Lung (tissue), 12 donors: Measurements from ENCODE around the gene KIR2DL1. TPM values are rescaled to one million over a fixed set of nuclear protein-coding genes. Genes with fewer than 3 reads are reported as not detected.
"Not testable (repeated sequence)": the region's sequence is repeated elsewhere in the genome, so short reads cannot be mapped to it uniquely, and the experiment has no call there.

Experiments used
- ATAC-seq: fragments of 200-7000 bp; cut with Tn5 transposase; one replicate; pipeline ENCODE4 v1.9.1; 2020; ENCODE audit warnings: moderate number of reproducible peaks; ENCODE audit not compliant: insufficient read depth, low FRiP score
- DNase-seq, 3 donors: peaks; one replicate each; pipeline ENCODE4 v3.0.0-alpha.2; 2013 to 2017
- H3K27ac ChIP-seq, 2 donors: one replicate each; pipeline ENCODE4 v1.5.1; 2013; ENCODE audit warnings: mild to moderate bottlenecking in 2 of 2, moderate library complexity in 2 of 2, control low read depth in 1 of 2, inconsistent platforms in 1 of 2, low read depth in 1 of 2, low read length in 1 of 2
- H3K27me3 ChIP-seq, 3 donors: one replicate each; pipeline ENCODE4 v1.5.1; 2013; ENCODE audit warnings: low read length in 2 of 3; ENCODE audit not compliant: control insufficient read depth in 3 of 3, insufficient read depth in 3 of 3
- H3K36me3 ChIP-seq, 4 donors: one replicate each; pipeline ENCODE4 v1.5.1; 2013; ENCODE audit warnings: low read length in 4 of 4, mild to moderate bottlenecking in 1 of 4, moderate library complexity in 1 of 4; ENCODE audit not compliant: control insufficient read depth in 4 of 4, insufficient read depth in 4 of 4
- H3K4me1 ChIP-seq, 5 donors: one replicate each; pipeline ENCODE4 v1.5.1; 2013; ENCODE audit warnings: low read length in 5 of 5, mild to moderate bottlenecking in 2 of 5, moderate library complexity in 1 of 5; ENCODE audit not compliant: control insufficient read depth in 5 of 5, insufficient read depth in 5 of 5
- H3K4me3 ChIP-seq: one replicate; pipeline ENCODE4 v1.5.1; 2013; ENCODE audit warnings: mild to moderate bottlenecking, control low read depth, moderate library complexity
- H3K9ac ChIP-seq, 2 donors: one replicate each; pipeline ENCODE4 v1.5.1; 2013; ENCODE audit warnings: low read length in 2 of 2, control low read depth in 1 of 2; ENCODE audit not compliant: insufficient read depth in 1 of 2
- H3K9me3 ChIP-seq, 4 donors: one replicate each; pipeline ENCODE4 v1.5.1; 2013; ENCODE audit warnings: low read length in 3 of 4, mild to moderate bottlenecking in 1 of 4, moderate library complexity in 1 of 4; ENCODE audit not compliant: control insufficient read depth in 4 of 4, insufficient read depth in 3 of 4
- WGBS, 2 donors: extraction: QIAGEN DNeasy Blood & Tissue Kit; methylation state at CpG; one replicate each; pipeline ENCODE4 v1.1.7; 2013; 5-methylcytosine and 5-hydroxymethylcytosine counted together
- polyA plus RNA-seq, 2 donors: library from polyadenylated mRNA; stranded (reverse); fragments of 200-250 nt; gene quantifications; one replicate each; pipeline ENCODE4 v1.2.1, GENCODE V29; 2013
- total RNA-seq, 2 donors: library from RNA; depleted of rRNA in 1 of 2; stranded (reverse); fragments of >200 nt in 1 of 2; gene quantifications; one replicate each; pipeline ENCODE4 v1.2.1, GENCODE V29; 2014 to 2021
- TF ChIP-seq, protein P1 (sequence below): IDR thresholded peaks from 2 replicates; pipeline ENCODE4 v1.5.1; 2012; ENCODE audit warnings: mild to moderate bottlenecking; ENCODE audit errors: control extremely low read depth, extremely low read depth
- donor health status: control.
- donor health status: control.
- donor health status: Bipolar disorder and iron deficiency.
- donor health status: healthy.
- donor health status: DM: yes; HTN: yes; CAD: no.

Gene KIR2DL1
- total and polyA plus RNA-seq, 4 donors = 0.14 to 0.46 (median 0.16) TPM; not detected in 1

DNA sequence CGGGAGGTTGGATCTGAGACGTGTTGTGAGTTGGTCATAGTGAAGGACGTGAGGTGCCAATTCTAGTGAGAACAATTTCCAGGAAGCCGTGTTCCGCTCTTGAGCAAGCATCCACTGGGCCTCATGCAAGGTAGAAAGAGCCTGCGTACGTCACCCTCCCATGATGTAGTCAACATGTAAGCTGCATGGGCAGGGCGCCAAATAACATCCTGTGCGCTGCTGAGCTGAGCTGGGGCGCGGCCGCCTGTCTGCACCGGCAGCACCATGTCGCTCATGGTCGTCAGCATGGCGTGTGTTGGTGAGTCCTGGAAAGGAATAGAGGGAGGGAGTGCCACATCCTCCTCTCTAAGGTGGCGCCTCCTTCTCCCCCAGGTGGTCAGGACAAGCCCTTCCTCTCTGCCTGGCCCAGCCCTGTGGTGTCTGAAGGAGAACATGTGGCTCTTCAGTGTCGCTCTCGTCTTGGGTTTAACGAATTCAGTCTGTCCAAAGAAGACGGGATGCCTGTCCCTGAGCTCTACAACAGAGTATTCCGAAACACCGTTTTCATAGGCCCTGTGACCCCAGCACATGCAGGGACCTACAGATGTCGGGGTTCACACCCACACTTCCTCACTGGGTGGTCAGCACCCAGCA lies 16.6 kb downstream of the KIR2DL1 start:
- H3K4me3 ChIP-seq, H3K9ac ChIP-seq, DNase-seq, ATAC-seq, H3K4me1 ChIP-seq, H3K27ac ChIP-seq, H3K27me3 ChIP-seq, H3K36me3 ChIP-seq, H3K9me3 ChIP-seq: not testable (repeated sequence)
- WGBS, 2 donors = 86 to 89% methylated on average over 23 to 24 of the region's 24 CpGs

DNA sequence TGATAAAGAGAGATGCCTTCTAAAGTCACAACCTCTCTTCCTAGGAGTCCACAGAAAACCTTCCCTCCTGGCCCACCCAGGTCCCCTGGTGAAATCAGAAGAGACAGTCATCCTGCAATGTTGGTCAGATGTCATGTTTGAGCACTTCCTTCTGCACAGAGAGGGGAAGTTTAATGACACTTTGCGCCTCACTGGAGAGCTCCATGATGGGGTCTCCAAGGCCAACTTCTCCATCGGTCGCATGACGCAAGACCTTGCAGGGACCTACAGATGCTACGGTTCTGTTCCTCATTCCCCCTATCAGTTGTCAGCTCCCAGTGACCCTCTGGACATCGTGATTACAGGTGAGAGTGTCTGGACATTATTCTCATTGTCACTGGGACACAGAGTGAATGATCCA lies 18.6 kb downstream of the KIR2DL1 start:
- not testable (repeated sequence) for H3K4me3 ChIP-seq, H3K9ac ChIP-seq, ATAC-seq, DNase-seq, H3K27ac ChIP-seq, H3K9me3 ChIP-seq, H3K4me1 ChIP-seq, H3K36me3 ChIP-seq, H3K27me3 ChIP-seq
- 38 to 63% methylated on average over 6 of the region's 6 CpGs for WGBS, 2 donors

DNA sequence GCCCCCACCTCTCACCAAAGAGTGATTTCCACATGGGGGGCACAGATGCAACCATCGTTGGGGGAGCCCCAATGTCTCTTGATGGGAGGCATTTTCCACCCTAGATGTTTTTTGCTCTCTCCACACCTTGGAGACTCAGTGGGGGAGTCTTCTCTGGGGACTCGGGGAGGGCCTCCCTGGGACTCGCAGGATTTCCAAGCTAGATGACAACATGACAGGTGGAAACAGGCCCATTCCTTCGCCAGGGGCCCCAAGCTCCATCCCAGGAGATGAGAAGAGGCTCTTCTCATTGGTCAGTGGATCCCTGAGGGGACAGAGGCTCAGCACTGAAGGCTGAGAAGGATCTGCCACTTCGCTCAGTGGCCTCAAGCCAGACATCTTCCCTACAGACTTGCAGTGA lies 21.1 kb downstream of the KIR2DL1 start:
- H3K9me3 ChIP-seq = peaks cover 0 to 2% (median 0%) of the 10 kb centered on the region in 4 donors
- 75 to 90% methylated on average over 5 of the region's 5 CpGs for WGBS, 2 donors
- TF ChIP-seq, protein P1, sequence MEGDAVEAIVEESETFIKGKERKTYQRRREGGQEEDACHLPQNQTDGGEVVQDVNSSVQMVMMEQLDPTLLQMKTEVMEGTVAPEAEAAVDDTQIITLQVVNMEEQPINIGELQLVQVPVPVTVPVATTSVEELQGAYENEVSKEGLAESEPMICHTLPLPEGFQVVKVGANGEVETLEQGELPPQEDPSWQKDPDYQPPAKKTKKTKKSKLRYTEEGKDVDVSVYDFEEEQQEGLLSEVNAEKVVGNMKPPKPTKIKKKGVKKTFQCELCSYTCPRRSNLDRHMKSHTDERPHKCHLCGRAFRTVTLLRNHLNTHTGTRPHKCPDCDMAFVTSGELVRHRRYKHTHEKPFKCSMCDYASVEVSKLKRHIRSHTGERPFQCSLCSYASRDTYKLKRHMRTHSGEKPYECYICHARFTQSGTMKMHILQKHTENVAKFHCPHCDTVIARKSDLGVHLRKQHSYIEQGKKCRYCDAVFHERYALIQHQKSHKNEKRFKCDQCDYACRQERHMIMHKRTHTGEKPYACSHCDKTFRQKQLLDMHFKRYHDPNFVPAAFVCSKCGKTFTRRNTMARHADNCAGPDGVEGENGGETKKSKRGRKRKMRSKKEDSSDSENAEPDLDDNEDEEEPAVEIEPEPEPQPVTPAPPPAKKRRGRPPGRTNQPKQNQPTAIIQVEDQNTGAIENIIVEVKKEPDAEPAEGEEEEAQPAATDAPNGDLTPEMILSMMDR = no peak
- H3K4me1 ChIP-seq = no peaks in the 10 kb centered on the region
- no peak overlapping the region for H3K9ac ChIP-seq
- no peaks in the 10 kb centered on the region for H3K27me3 ChIP-seq
- ATAC-seq = no peak
- no peak for DNase-seq
- no peaks in the 10 kb centered on the region for H3K36me3 ChIP-seq
- H3K27ac ChIP-seq = no peak overlapping the region
- no peak overlapping the region for H3K4me3 ChIP-seq

DNA sequence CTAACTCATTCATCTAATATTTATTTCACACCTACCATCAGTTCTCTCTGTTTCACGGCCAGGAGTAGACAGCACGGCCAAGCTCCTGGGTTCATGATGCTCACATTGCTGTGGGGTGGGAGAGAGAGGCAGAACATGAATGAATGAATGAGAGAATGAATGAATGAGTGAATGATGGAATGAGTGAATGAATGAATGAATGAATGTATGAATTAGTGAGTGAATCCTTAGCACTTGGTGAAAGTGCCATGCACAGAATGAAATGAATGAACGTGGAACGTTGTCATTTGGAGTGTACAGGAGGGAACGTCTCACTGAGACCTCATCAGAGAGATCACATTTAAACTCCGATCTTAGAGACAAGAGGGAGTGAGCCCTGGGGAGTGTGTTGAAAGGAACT lies 21.9 kb downstream of the KIR2DL1 start:
- no peaks in the 10 kb centered on the region for H3K36me3 ChIP-seq
- H3K27me3 ChIP-seq = no peaks in the 10 kb centered on the region
- H3K27ac ChIP-seq = no peak overlapping the region
- no peak for DNase-seq
- WGBS, 2 donors = 73 to 81% methylated on average over 6 of the region's 6 CpGs
- H3K9me3 ChIP-seq = no peaks in the 10 kb centered on the region
- H3K9ac ChIP-seq = no peak overlapping the region
- H3K4me3 ChIP-seq = no peak overlapping the region
- H3K4me1 ChIP-seq = no peaks in the 10 kb centered on the region
- no peak for ATAC-seq
- TF ChIP-seq, protein P1 = no peak
